GM12891 (cell line): Measurements from ENCODE around the gene GCK.

Experiments used
- POLR2A ChIP-seq: IDR thresholded peaks from 2 replicates; pipeline ENCODE4 v1.6.1; 2011; ENCODE audit warnings: low read depth, low read length, control low read depth
- POLR2AphosphoS5 ChIP-seq: IDR thresholded peaks from 2 replicates; pipeline ENCODE4 v1.6.1; 2011; ENCODE audit warnings: low read depth, low read length, control low read depth
- SPI1 ChIP-seq: IDR thresholded peaks from 2 replicates; pipeline ENCODE4 v1.6.1; 2011; ENCODE audit warnings: low read depth, low read length, control low read depth
- TAF1 ChIP-seq: IDR thresholded peaks from 2 replicates; pipeline ENCODE4 v1.6.1; 2011; ENCODE audit warnings: low read depth, low read length, control low read depth

DNA sequence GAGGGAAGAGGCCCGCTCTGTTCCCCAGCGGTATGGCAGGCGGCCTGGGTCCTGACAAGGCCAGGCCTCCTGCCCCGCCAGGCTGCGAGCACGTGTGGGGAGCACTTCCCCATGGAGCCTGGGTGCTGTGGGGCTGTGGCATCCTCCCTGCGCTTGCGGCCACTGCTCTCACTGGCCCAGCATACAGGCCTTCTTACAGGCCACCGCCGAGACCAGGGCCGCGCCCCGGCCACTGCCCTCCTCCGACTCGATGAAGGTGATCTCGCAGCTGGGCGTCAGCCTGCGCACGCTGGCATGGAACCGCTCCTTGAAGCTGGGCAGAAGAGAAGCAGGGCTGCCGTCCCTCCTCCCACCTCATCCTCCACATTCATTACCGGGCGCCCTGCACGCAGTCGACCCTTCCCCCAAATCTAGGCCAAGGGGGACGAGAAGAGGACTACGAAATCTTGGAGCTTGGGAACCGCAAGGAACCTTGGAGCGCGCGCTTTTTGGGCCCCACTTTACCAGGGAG lies 44.2 kb downstream of the GCK start:
- TF ChIP-seq TAF1 (no peak), POLR2A (no peak), SPI1 (no peak), POLR2AphosphoS5 (no peak)
